Activated naive CD4-positive, alpha-beta T cell treated with anti-CD3 and anti-CD28 coated beads for 36 hours (primary cell): ENCODE data around the gene LGALS3BP. TPM values are rescaled to one million over a fixed set of nuclear protein-coding genes. Genes with fewer than 3 reads are reported as not detected.

Experiments used
- total RNA-seq, 2 experiments: library from RNA; stranded (reverse); gene quantifications; one replicate each; pipeline ENCODE4 v1.2.3, GENCODE V29; 2021

LGALS3BP gene
- total RNA-seq, 2 experiments from 2014 or later, result 59.9 to 65.4 TPM

Other genes starting within 250 kb of the LGALS3BP start
- 100 to 1,000 TPM; 145 to 149 TPM for gene CYTH1, start 197.7 kb downstream of the LGALS3BP start, total RNA-seq
- gene USP36, start 139.1 kb downstream of the LGALS3BP start, total RNA-seq, result 10 to 100 TPM; 65.3 to 68.7 TPM
- not detected for gene CEP295NL, start 76.7 kb downstream of the LGALS3BP start, total RNA-seq
- under 1 TPM; 0.35 to 0.43 TPM for gene TIMP2, start 54.5 kb downstream of the LGALS3BP start, total RNA-seq
- gene CANT1, start 29.8 kb upstream of the LGALS3BP start, total RNA-seq, result 10 to 100 TPM; 48.7 to 51.0 TPM
- under 1 TPM; 0.14 to 0.32 TPM for gene C1QTNF1, start 44.2 kb upstream of the LGALS3BP start, total RNA-seq
- gene ENGASE, start 94.9 kb upstream of the LGALS3BP start, total RNA-seq, result 10 to 100 TPM; 49.5 to 51.2 TPM